ENCODE results near the gene MYOM3. TPM values are rescaled to one million over a fixed set of nuclear protein-coding genes. Genes with fewer than 3 reads are reported as not detected.

MYOM3 gene
- total and polyA plus RNA-seq, 2 of the 13 experiments (the other 11 are each of a cell fraction or from before 2014, with no cell fraction given) = 5.8 to 15.3 TPM

DNA sequence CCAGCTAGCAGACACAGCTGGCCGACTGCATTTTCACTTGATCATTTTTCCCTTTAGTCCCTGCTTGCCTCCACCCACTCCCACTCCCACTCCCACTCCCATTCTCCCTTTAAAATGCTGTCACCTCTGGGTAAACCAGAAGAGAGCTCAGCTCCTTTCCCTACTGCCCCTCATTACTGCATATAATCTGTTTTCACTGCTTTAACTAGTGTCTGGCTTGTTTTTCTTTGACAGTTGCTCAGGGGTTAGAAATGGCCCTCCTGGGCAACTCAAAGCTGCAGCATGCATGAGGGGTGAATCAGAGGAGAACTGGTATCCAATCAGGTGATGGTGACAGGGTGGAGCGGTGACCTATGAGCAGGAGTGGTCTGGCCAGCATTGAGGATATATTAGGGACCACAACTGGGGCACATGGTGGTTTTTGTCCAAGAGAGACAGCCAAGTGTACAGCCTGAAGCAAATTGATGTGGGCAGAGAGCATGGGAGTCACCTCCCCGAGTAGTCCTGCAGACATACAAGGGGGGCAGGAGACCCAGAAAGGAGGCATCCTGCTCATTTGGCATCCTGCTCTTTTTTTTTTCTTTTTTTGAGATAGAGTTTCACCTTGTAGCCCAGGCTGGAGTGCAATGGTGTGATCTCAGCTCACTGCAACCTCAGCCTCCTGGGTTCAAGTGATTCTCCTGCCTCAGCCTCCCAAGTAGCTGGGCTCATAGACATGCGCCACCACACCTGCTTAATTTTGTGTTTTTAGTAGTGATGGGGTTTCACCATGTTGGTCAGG lies 89.2 kb downstream of the MYOM3 start (continued):
- TF ChIP-seq ZNF180 (CRISPR knock-in tag; IDR thresholded peaks at IDR 0.05; ENCODE audit: borderline replicate concordance, low read depth) (no peak), HMGA1 (CRISPR knock-in tag; conservative IDR thresholded peaks at IDR 0.05) (no peak), ZNF660 (CRISPR knock-in tag; IDR thresholded peaks at IDR 0.05; ENCODE audit: borderline replicate concordance, low read depth) (no peak), ZZZ3 (CRISPR knock-in tag; IDR thresholded peaks at IDR 0.05; ENCODE audit: borderline replicate concordance) (0 out of 2 replicates have a peak, but pooled peaks have one; percentile 25), MTF1 (CRISPR knock-in tag; IDR thresholded peaks at IDR 0.05) (no peak), TBL1XR1 (IDR thresholded peaks at IDR 0.05; ENCODE audit: borderline replicate concordance, low read length, partially characterized antibody) (no peak), SCMH1 (CRISPR knock-in tag; IDR thresholded peaks at IDR 0.05; ENCODE audit: borderline replicate concordance) (no peak), RBM22 (optimal IDR thresholded peaks at IDR 0.05; ENCODE audit: low read length) (no peak), PRMT3 (CRISPR knock-in tag; IDR thresholded peaks at IDR 0.05; ENCODE audit: borderline replicate concordance, low read depth) (no peak), ZMYM3 (CRISPR knock-in tag; IDR thresholded peaks at IDR 0.05) (peak; percentile 72), ZNF292 (CRISPR knock-in tag; IDR thresholded peaks at IDR 0.05; ENCODE audit: borderline replicate concordance, low read depth) (peak; percentile 16; the same call in 1 of the 2 replicates), ELF1 (CRISPR knock-in tag; IDR thresholded peaks at IDR 0.05) (no peak), ZNF629 (CRISPR knock-in tag; conservative IDR thresholded peaks at IDR 0.05) (no peak), ZSCAN9 (CRISPR knock-in tag; IDR thresholded peaks at IDR 0.05; ENCODE audit: borderline replicate concordance) (no peak), PHF21A (CRISPR knock-in tag; IDR thresholded peaks at IDR 0.05) (peak; percentile 71), EZH2 (conservative IDR thresholded peaks at IDR 0.05; ENCODE audit: low read depth, low read length) (no peak), RFX5 (IDR thresholded peaks at IDR 0.05; ENCODE audit: low read depth, low read length) (no peak), ZNF557 (CRISPR knock-in tag; IDR thresholded peaks at IDR 0.05) (no peak), ZNF788 (CRISPR knock-in tag; IDR thresholded peaks at IDR 0.05; ENCODE audit: borderline replicate concordance) (no peak; the same call in 1 of the 2 replicates), MIXL1 (CRISPR knock-in tag; IDR thresholded peaks at IDR 0.05) (peak; percentile 16; the same call in 1 of the 2 replicates), ZBTB1 (CRISPR knock-in tag; IDR thresholded peaks at IDR 0.05; ENCODE audit: borderline replicate concordance) (no peak), ZNF569 (CRISPR knock-in tag; IDR thresholded peaks at IDR 0.05; ENCODE audit: borderline replicate concordance) (no peak), RBM39 (IDR thresholded peaks at IDR 0.05; ENCODE audit: low read depth, low read length, poor library complexity, severe bottlenecking) (no peak), TMF1 (CRISPR knock-in tag; IDR thresholded peaks at IDR 0.05; ENCODE audit: low read depth) (no peak)
- TF ChIP-seq, protein P1, sequence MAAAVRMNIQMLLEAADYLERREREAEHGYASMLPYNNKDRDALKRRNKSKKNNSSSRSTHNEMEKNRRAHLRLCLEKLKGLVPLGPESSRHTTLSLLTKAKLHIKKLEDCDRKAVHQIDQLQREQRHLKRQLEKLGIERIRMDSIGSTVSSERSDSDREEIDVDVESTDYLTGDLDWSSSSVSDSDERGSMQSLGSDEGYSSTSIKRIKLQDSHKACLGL (CRISPR knock-in tag; IDR thresholded peaks at IDR 0.05) = no peak
- TF ChIP-seq, protein P2, sequence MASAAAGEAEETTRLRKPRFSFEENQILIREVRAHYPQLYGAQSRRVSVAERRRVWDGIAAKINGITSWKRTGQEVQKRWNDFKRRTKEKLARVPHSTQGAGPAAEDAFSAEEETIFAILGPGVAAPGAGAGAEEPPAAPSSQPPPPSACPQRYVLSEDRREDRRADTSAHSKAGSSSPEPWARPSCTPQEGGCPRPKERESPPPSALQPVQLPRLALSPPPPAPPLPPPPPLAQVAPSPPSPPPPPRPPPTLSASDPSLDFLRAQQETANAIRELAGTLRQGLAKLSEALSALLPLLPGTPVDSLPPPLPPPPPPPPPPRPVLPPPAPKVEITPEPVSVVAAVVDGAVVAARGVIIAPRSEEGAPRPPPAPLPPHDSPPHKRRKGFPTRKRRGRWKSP (CRISPR knock-in tag; IDR thresholded peaks at IDR 0.05) = no peak
- TF ChIP-seq, protein P3, sequence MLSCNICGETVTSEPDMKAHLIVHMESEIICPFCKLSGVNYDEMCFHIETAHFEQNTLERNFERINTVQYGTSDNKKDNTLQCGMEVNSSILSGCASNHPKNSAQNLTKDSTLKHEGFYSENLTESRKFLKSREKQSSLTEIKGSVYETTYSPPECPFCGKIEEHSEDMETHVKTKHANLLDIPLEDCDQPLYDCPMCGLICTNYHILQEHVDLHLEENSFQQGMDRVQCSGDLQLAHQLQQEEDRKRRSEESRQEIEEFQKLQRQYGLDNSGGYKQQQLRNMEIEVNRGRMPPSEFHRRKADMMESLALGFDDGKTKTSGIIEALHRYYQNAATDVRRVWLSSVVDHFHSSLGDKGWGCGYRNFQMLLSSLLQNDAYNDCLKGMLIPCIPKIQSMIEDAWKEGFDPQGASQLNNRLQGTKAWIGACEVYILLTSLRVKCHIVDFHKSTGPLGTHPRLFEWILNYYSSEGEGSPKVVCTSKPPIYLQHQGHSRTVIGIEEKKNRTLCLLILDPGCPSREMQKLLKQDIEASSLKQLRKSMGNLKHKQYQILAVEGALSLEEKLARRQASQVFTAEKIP (CRISPR knock-in tag; IDR thresholded peaks at IDR 0.05; ENCODE audit: borderline replicate concordance) = no peak
- TF ChIP-seq, protein P4, sequence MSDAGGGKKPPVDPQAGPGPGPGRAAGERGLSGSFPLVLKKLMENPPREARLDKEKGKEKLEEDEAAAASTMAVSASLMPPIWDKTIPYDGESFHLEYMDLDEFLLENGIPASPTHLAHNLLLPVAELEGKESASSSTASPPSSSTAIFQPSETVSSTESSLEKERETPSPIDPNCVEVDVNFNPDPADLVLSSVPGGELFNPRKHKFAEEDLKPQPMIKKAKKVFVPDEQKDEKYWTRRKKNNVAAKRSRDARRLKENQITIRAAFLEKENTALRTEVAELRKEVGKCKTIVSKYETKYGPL (CRISPR knock-in tag; IDR thresholded peaks at IDR 0.05) = no peak

All from HepG2 (cell line).